HG02885 (cell line): ENCODE data around the gene SKIC8.

Source experiments
- ATAC-seq: cut with Tn5 transposase; IDR thresholded peaks from one replicate; pipeline ENCODE4 v1.9.1; 2021; ENCODE audit warnings: mild to moderate bottlenecking; ENCODE audit not compliant: unreplicated experiment, poor library complexity

SKIC8 gene

DNA sequence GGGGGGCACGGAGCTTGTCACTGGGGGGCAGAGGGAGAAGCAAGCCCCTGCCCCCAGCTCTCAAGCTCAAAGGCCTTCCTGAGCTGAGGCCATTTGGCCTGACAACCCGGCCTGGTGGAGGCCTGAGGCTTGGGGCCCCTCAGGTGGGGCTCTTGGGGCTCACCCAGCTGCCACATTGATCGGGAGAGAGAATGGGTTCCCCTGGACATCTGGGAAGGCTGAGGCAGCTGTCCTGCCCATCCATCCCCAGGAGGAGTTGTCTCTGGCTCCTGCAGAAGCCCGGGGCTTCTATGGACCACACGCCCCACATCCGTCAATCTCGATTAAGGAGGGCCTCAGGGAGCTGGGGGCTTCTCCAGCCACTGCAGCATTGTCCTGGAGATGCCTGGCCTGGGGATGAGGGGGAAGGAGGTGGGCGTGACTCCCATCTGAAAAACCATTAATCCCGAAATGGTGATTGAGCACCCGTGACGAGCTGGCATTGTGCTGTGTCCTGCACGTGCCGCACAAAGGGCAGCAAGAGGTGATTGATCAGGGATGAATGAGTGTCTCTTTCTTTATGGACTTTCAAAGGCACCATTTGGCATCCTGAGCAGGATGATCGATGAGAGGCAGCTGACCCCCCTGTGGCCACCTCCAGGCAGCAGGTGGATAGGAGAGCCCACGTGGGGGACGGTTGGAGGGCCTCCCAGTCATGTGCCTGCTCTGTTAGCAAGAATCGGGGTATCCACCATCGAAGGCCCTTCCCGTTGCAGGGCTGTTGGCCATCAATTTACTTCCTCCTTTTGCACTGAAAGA lies 23.5 kb upstream of the SKIC8 start:
- ATAC-seq = no peak

DNA sequence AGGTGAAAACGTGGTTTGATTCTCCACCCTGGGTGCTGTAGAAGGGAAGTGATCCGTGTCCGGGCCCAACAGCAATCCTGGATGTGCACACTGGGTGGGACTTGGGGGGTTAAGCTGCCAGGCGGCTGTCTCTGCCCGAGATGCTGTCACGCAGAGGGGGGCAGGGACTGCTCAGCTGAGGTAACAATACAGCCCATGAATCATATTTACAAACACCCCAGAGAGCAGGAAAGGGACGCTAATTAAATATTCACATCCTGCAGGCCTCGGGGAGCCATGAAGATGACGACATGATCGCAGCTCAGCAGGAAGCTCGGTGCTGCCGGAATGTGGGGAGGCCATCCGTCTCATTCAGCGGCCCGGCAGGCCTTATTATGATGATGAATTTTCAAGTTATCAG lies 22.8 kb upstream of the SKIC8 start:
- ATAC-seq = no peak

DNA sequence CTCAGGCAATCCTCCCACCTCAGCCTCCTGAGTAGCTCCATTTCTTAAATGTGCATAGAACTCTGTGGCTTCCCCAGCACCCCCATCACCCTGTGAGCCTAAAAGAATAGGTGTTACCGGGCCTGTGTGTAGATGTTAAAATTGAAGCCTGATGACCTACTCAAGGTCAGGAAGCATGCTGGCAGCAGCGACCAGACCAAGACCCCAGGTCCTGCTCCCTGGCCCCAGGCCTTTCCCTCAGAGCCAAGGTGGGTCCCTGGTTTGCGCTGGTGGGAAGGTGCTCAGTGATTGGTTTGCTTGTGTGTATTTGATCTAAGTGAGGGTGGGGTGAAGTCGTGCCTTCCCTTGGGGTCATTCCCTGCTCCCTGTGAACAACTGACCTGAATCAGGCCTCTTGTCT lies 22.4 kb upstream of the SKIC8 start:
- no peak for ATAC-seq

DNA sequence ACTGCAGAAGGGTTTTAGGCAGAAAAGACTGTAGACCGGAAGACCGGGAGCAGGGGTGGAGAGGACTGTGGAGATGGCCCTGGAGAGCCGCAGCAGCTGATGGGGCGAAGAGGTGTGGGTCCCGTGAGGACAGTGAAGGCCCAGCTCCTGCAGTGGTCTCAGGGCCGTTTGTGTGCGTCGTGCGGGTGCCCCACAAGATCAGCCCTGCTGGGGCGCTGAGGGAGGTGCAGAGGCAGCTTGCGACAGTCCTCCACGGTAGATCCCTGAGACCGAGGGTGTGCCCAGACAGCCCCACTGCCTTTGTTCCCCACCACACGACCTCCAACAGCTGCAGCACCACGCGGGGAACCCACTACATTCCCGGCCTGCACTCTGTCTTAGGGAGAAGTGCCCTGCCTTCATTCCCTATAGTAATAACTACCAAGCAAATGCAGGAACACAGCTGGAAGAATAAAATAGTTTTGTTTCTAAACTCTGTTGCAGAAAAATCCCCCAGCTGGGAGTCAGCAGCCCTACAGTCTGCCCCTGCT lies 21.7 kb upstream of the SKIC8 start:
- no peak for ATAC-seq

DNA sequence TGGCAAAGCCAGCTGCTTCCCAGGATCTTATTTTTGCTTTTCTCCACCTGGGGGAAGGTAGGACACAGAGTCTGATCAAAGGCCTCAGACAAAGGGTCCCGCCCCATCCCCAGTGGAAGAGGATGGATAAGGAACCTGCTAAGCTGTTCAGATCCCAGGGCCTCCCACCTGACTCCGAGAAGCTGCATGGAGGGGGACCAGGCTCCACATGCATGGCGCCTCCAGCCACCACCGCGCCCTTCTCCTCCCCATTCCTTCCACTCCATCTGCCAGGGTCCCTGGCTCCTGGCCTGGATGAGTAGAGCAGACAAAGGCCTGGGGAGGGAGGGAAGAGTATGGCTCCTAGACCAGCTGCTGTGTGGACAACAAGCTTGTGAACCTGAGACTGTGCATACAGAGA lies 20.8 kb upstream of the SKIC8 start:
- ATAC-seq = no peak

DNA sequence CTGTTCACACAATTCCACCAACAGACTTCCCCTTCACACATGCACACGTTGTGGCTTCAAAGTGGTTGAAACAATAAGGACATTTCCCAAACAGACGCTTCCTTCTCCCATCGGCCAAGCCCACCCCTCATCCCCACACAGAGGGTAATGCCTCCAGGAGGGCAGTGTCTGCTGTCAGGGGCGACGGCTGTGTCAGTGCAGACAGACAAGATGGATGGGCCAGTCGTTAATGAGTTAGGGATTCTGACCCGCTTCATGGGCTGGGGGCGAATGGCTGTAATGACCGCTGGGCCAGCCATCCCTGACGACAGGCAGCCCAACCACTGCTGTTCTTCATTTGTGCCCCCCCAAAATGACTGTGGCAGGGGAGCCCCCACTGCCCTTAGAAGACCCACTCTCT lies 20.2 kb upstream of the SKIC8 start:
- ATAC-seq = no peak

DNA sequence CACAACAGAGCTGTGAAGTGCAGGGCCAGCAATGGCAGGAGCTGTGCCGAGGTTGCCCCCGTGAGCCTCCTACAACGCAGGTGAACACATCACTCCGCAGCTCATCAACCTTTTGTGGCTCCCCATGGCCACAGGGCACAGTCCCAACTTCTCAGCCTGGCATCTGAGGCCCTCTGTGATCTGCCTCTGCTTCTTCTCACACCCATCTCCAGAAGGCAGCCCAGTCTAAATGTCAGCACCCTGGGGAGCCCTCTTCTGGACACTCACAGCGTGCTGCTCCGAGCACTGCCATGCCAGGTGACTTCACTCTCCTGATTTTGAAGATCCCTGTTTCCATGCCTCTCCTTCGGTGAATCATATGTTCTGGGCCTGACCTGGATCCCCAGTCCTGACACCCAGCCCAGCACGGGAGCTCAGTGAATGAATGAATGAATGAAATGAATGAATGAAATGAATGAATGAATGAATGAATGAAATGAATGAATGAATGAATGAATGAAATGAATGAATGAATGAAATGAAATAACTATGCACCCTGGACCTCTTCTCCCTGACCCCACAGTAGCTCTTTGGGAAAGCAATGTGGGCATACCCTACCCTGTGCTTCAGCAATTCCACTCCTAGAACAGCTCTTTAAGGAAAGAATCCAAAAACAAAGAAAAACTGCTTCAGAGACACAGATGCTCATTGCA lies 17.9 kb upstream of the SKIC8 start:
- ATAC-seq = no peak

DNA sequence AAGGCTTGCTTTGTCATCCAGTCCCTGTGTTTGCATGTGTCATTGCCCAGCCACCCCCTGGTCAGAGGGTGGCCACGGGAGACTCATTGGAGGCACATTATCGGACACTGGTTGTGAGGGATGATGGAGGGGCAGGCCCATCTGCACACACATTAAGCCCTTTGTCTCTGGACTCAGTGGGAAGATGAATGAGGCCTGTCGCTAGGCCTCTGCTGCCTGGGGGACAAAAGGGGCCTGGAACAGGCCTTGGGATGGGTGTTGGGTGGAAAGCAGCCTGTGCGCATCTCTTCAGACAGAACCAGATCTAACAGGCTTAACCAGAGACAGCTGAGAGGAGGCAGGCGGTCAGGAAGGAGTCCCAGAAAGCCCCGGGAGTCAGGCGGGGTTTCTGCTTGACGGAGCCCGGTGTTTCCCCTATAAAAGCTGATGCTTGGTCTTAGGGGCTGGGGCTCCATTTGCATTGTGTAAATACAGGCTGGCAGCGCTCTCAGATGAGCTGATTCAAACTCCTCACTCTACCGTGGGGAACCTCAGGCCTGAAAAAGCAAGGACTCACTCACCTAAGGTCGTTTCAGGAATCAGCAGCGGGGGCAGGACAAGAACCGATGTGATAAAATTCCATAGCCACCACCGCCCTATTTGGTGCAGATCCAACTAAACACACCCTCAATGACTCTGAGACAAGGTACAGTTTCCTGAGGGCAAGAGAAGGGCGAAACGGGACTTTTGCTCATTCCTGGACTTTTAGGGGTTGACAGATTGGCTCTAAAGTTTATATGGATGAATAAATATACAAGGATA lies 17.1 kb upstream of the SKIC8 start:
- ATAC-seq = no peak

DNA sequence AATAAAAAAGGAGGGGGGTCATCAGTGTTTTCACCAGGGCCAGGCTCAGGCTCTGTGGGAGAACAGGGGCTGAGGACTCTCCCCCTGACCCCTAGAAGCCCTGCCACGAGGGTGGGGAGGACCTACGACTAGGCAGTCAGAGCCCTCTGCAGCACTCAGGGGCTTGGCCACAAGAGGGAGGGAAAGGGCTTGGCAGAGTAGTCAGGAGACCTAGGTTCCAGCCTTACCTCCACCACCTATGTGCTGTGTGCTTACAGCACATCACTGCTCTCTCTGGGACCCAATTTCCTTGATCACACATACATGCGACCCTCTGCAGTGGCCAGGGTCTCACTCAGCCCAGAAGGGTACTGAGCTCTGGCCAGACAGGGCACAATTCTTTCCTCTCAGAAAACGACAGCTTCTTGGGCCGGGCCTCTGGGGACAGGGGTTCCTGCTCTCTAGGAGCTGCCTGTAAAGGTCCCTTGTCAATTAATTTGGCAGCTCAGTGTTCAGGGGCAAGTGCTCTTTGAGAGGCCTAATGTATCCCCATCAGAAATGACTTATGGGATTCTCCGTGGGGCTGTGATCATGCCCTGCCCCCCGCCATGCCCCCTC lies 16.4 kb upstream of the SKIC8 start:
- ATAC-seq = no peak

DNA sequence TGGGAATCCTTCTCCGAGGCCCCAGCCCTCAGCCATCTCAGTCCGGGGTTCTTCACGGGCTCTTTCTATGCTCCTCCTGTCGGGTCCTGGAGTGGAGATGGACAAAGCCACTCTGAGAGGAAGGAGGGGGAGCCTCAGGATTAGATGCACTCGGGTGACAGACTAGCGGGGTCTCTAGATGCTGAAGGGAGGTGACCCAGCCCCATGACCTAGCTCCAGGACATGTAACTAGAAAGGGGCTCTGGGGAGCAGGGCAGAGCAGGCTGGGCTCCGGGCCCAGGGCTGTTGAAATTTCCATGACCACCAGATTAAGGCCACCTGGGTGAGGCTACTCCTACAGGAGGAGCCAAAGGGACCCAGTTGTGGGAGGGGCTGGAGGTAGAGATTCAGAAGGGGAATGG lies 14.8 kb upstream of the SKIC8 start:
- ATAC-seq = no peak

DNA sequence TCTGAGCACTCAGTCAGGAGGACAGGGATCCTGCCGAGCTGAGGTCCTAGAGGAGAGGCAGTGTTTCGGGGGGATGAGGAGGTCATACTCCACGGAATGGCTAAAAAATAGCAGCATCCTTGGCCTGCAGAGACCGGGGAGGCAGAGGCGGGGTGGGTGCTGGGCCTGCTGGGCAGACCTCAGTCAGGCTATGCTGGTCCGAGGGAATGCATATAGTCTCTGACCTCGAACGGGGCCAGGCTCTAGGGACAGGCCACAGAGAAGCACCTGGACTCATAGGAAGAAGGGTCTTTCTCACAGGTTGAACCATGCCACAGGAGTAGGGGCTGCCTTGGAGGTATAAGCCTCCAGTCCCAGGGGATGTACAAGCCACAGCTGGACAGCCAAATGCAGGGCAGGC lies 14.0 kb upstream of the SKIC8 start:
- no peak for ATAC-seq

DNA sequence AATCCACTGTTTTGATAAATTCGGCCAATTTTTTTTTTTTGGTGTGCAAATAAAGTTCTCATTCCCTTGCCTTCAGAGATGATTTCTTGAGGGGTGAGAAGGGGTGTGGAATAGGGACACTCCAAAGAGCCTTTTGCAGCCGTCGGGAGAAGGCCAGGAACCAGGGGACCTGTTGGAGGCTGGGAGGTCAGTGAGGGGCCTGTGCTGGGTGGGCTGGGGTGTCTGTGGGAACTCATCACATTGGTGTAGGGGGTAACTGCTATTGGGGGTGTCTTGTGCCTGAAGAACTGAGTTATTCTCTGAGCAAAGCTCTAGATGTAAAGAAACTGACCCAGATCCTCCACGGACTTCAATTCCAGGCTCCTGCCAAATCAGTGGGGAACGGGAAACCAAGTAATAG lies 13.5 kb upstream of the SKIC8 start:
- no peak for ATAC-seq

DNA sequence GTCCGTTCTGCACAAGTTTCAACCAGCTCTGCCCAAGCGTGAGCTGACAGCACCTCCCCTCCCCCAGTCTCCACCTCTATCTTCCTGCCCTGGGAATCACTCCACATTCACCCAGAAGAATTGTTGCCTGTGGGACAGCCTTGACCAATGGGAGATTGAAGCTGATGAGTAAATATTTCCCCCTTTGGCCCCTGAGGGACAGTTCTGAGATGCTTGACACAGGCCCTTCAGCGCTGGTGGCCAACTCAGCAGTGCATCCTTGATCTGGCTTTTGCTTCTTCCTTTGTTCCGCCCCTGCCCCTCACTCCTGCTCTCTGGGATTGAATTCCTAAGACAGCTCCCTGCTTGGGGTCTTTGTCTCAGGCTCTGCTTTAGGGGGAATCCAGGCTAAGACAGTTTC lies 13.1 kb upstream of the SKIC8 start:
- no peak for ATAC-seq

DNA sequence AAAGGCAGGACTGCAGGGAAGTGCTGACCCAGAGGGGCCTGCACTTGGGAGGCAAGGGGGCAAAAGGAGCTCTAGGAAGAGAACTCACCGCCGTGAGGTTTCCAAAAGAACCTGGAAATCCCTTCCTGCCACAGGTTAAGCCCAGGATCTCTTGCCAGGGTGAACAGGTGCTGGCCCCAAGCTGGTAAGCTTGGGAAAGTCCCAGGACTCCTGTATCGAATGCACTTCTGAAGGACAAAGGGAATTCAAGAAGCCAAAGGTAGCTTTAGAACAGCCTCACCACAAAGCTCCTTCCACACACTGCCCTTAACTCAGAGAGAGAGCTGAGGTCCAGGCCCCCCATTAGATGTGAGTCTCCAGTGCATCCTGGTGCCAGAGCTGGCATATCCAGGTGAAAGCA lies 11.9 kb upstream of the SKIC8 start:
- ATAC-seq = no peak

DNA sequence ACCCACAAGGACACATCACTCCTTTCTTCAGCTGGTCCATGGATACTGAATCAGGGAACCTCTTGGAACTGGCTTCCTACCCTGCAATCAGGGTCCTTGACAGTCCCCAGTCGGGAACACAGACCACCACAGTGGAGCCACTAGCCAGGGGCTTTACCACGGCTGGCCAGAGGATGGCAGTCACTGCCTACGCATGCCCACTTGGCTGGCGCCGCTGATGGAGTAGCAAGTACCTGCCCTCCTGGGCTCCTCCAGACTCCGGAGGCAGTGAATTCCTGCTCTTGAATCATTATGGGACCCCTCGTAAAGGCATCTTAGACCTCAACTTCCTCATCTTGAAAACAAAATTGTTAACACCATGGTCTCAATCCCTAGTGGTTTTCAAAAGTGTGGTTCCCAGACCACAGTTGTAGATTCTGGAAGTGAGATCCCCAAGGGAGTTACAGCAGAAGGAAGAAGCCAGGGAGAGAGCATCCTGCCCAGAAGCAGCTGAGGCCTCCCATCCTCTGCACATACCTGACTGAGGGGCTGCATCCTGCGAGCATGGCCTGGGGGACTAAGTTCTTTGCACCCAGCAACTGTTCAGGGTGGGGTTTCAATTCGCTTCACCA lies 9.1 kb upstream of the SKIC8 start:
- no peak for ATAC-seq

DNA sequence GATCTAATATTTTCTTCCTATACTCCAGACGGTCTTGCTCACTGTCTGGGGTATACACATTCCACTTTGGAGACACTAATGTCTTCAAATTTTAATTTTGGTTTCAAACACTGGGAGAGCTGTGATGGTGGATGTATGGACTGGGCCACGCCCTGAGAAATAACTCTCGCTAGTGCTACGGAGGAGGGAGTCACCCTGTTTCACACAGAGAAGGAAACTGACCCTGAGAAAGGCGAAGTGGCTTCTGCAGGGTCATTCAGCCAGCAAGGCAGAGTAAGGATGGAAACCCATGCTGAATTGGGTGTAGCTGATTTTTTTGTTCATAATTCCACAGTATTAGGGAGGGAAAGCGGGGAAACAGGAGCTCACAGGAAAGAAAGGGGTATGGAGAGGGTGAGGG lies 8.6 kb upstream of the SKIC8 start:
- no peak for ATAC-seq

DNA sequence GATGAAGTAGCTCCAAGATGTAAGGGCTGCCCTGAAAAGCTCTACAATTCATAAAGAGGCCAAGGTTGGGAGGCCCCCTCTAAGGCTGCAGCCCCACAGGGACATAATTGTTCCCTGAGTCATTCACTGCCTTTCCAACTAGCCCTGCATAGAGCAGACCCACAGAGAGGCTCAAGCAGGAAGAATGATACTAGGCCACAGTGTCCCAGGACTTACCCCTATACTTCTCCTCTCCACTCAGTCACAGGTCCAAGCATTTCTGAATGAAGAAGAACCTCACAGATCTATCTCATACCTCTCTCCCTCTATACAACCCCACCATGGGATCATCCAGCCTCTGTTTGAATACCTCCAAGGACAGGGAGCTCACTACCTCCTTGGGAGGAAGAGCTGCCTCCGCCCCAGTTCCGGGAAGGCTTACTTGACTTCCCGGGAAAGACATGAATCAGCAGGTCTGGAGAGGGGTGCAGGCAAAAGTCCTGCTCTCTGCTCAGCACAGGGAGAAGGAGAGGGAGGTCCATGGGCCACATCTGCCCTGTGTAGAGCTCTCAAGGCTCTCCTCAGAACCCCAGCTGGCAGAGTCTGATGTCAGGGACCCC lies 6.9 kb upstream of the SKIC8 start:
- ATAC-seq = no peak

DNA sequence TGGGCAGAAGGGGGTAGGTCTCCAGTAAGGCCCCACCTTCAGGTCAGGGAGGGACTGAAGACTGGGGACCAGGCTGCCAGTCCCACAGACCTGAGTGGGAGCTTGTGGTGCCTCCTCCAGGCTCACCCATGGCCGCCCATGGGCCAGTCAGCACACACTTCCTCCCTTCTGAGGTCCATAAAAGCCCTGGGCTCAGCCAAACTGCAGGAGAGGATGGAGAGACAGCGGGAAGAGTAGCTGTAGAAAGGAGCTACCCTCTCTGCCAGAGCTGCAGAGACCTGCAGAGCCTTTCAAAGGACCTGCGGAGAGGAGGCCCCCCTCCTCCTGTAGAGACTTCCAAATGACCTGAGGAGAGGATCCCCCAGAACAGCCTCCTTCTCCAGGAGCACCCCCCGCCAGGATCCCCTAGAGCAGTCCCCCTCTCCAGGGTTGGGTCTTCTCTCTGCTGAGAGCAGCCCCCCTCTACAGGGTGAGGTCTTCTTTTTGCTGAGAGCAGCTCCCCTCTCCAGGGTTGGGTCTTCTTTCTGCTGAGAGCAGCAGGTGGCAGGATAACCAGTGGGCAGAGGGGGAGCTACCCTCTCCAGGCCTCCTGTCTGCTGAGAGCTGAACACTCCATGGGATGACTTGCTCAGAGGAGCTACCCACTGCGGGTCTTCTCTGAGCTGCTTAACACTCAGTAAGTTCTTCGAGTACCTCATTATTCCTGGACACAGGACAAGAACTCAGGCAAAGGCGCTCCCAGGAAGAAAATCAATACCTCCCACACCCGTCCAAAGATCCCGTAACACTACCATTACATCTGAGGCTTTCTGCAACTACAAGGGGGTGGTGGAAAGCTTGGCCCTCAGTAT lies 5.0 kb upstream of the SKIC8 start:
- no peak for ATAC-seq
